T-helper 2 cell treated with Interferon-gamma antibody and Interleukin-4, amounts not matched to agents 100 ng/mL and 5 ng/mL, for 36 hours (primary cell): ENCODE results near the gene MLLT3. TPM values are rescaled to one million over a fixed set of nuclear protein-coding genes. Genes with fewer than 3 reads are reported as not detected.
"Not testable (repeated sequence)": the region's sequence is repeated elsewhere in the genome, so short reads cannot be mapped to it uniquely, and the experiment has no call there.

Experiments
- intact Hi-C: fragments of 100-400 bp; cut with micrococcal nuclease; formaldehyde crosslinking; loops from one replicate; pipeline ENCODE4 v1.15.1; 2023
- total RNA-seq: library from RNA; stranded (reverse); gene quantifications from 2 replicates; pipeline ENCODE4 v1.2.3, GENCODE V29; 2022

MLLT3 gene
- 34.6 and 36.5 TPM in 2 replicates for total RNA-seq

DNA sequence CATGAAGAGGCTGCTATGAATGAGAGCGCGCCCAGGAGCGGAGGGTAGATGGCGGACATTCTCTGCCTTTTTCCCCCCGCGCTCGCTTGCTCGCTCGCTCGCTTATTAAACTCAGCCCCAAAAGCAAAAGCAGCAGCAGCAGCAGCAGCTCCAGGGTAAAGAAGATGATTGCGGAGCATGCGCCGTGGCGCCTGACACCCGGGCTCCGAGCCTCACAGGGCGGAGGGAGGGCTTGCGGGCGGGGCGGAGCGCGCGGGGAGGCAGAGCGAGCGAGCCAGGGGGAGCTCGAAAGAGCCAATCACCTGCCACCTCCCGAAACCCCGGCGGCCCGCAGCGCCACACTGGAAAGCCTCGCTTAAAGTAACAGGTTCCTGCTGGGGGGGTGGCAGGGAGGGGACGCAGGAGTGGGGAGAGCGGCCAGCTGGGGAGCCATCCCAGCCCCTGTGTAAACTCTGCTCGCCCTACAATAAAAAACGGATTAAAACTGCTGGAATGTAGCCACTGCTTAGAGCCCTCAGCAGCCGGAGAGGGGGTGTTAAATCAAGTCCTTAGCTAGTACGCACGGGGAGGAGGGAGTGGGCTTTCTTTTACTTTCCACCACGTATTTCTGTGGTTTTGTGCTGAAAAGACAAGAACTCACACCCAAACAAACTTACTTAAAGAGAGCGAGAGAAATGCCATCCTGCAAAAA, at the start of gene MLLT3:
TSS of gene MLLT3 (minus strand) at position 170 of the 691 bp plus-strand sequence.
- intact Hi-C loops, result loop anchor here (1.0 to 10.0 kb wide), 18 partner anchors 18 to 1372 kb away; partner anchors contain the start of genes CDKN2A, CDKN2B-AS1, FOCAD and HACD4

GRCh38 chr9:20671635-20672034, 49.3 kb upstream of the MLLT3 start:
- intact Hi-C loops, result no loop called here

DNA sequence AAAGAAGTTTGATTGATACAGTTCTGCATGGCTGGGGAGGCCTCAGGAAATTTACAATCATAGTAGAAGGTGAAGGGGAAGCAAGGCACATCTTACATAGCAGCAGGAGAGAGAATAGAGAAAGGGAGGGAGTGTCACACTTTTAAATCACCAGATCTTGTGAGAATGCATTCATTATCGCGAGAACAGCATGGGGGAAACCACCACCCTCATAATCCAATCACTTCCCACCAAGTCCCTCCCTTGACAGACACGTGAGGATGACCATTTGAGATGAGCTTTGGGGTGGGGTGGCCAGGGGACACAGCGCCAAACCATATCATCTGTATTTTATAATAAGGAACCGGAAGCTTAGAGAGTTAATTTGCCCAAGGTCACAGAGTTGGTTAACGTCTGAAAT, 48.1 kb upstream of the MLLT3 start:
- intact Hi-C loops, result no loop called here

GRCh38 chr9:20664501-20664900, 42.2 kb upstream of the MLLT3 start:
- intact Hi-C loops, result no loop called here

GRCh38 chr9:20663133-20663532, 40.8 kb upstream of the MLLT3 start:
- intact Hi-C loops, result no loop called here

DNA sequence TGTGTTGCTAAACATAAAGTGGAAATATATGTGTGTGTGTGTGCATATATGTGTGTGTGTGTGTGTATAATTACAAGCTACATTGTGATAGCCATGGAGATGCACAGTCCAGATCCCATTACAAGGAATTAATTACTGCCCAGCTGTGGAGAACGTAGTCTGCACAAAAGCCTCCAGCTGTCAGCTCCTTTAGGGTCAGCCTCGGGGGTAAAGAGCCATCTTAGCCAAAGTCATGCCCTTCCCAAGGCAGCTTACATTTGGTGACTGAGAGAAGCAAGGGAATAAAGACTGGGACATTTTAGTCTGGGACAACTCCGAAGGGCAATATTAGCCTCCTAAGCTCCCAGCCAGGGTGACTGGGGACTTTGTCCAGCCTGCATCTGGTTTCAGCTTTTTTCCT, 39.9 kb upstream of the MLLT3 start:
- intact Hi-C loops, result no loop called here

DNA sequence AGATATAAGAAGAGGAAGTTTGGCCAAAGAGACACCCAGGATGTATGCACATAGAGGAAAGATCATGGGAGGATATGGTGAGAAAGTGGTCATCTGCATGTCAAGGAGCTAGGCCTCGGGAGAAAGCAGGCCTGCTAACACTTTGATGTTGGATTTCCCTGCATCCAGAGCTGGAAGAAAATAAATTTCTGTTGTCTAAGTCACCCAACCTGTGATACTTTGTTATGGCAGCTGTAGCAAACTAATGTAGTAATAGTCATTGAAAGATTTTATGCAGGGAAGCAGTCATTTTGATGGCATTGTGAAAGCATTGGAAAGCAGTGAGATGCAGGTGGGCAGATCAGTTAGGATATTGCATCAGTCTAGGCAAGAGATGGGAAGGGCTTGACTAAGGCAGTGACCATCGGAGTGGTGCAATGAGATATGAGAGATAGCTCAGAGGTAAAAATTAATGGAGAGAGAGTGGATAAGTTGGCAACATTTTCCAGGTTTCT, 37.2 kb upstream of the MLLT3 start:
- intact Hi-C loops, result no loop called here

GRCh38 chr9:20658677-20659473, 36.6 kb upstream of the MLLT3 start:
- intact Hi-C loops, result no loop called here

- intact Hi-C loops, result not testable (repeated sequence)
Measured at GRCh38 chr9:20658246-20658667, 36.0 kb upstream of the MLLT3 start.

GRCh38 chr9:20651939-20652338, 29.6 kb upstream of the MLLT3 start:
- intact Hi-C loops, result no loop called here

GRCh38 chr9:20650750-20651299, 28.5 kb upstream of the MLLT3 start:
- intact Hi-C loops, result no loop called here

GRCh38 chr9:20650313-20650712, 28.0 kb upstream of the MLLT3 start:
- intact Hi-C loops, result no loop called here

DNA sequence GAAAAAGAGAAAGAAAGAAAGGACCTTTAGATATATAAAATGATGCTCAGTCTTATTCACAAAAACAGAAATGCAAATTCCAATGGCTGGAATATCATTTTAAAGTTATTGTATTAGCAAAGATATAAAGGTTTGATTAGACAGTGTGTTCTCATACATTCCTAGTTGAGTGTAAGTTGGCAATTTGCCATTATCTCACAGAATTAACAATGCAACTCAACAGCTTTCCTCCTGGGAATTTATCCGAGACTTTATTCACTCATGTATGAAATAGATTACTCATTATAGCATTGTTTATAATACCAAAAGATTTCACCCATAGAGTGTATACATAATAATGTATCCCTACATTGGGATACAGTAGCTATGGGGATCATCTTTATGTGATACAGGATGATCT, 27.1 kb upstream of the MLLT3 start:
- intact Hi-C loops, result no loop called here

GRCh38 chr9:20646656-20647055, 24.4 kb upstream of the MLLT3 start:
- intact Hi-C loops, result no loop called here

GRCh38 chr9:20643660-20644059, 21.4 kb upstream of the MLLT3 start:
- intact Hi-C loops, result no loop called here

GRCh38 chr9:20642045-20642444, 19.7 kb upstream of the MLLT3 start:
- intact Hi-C loops, result no loop called here

- intact Hi-C loops, result no loop called here
Measured at GRCh38 chr9:20640331-20641187, 18.3 kb upstream of the MLLT3 start.

GRCh38 chr9:20636888-20637440, 14.7 kb upstream of the MLLT3 start:
- intact Hi-C loops, result no loop called here

DNA sequence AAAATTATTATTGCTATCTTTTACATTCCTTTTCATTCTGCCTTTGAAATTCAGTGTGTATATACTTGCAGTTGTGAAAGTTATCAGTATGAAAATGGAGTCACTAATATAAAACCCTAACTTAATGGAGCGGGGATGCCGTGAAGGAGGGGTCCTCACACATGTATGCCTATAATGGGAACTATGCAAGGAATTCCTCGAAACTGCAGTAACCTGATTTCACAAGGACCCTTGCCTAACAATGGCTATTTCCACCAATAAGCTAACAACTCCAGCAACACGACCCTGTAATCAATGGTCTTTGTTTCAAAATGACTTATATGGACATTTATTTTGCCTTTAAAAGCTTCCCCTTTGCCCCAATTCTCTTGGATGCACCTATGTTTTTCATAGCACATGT, 12.6 kb upstream of the MLLT3 start:
- intact Hi-C loops, result no loop called here

- intact Hi-C loops, result no loop called here
Measured at GRCh38 chr9:20632705-20633104, 10.4 kb upstream of the MLLT3 start.
